IMR-90 (cell line): ENCODE data around the gene MLH1. TPM values are rescaled to one million over a fixed set of nuclear protein-coding genes. Genes with fewer than 3 reads are reported as not detected.

ENCODE experiments used
- ATAC-seq: fragments of 200-7000 bp; cut with Tn5 transposase; 2 replicates; pipeline ENCODE4 v1.9.1; 2020; ENCODE audit warnings: low read depth, mild to moderate bottlenecking, moderate library complexity
- BruUV-seq: library from RNA; stranded (reverse); fragments of 400-500 nt; replicated peaks from 2 replicates; lab custom pipeline; 2021; lab: Mats Ljungman, UMichigan
- CTCF ChIA-PET: fragments of 300-600 bp; formaldehyde crosslinking; extraction: SDS; loops from one replicate; lab custom pipeline; 2021; ENCODE audit warnings: antibody characterized with exemption; lab: Yijun Ruan, JAX
- POLR2A ChIA-PET: fragments of 300-600 bp; sonication (Branson Sonifier 250); formaldehyde crosslinking; loops from one replicate; lab custom pipeline; 2022; ENCODE audit warnings: antibody characterized with exemption; ENCODE audit not compliant: unreplicated experiment; lab: Charles Lee
- DNase-seq: peaks from one replicate; pipeline ENCODE4 v3.0.0; 2013
- H2AFZ ChIP-seq: replicated peaks from 2 replicates; pipeline ENCODE3; 2013; ENCODE audit warnings: low read length, mild to moderate bottlenecking; ENCODE audit not compliant: poor library complexity
- H2AK5ac ChIP-seq: 2 replicates; pipeline ENCODE4 v1.6.1; 2013; ENCODE audit warnings: low read depth, low read length, inconsistent platforms
- H2AK9ac ChIP-seq: replicated peaks from 2 replicates; pipeline ENCODE3; 2013; ENCODE audit warnings: mild to moderate bottlenecking, low read depth, low read length, moderate library complexity; ENCODE audit not compliant: poor library complexity
- H2BK120ac ChIP-seq: 2 replicates; pipeline ENCODE4 v1.6.1; 2013; ENCODE audit warnings: low read depth, low read length, inconsistent platforms
- H2BK15ac ChIP-seq: 3 replicates; pipeline ENCODE4 v1.6.1; 2013; ENCODE audit warnings: low read depth, low read length, inconsistent platforms
- H2BK20ac ChIP-seq: 2 replicates; pipeline ENCODE4 v1.6.1; 2013; ENCODE audit warnings: low read depth, mild to moderate bottlenecking, inconsistent platforms, low read length, moderate library complexity
- H2BK5ac ChIP-seq: 2 replicates; pipeline ENCODE4 v1.6.1; 2013; ENCODE audit warnings: mild to moderate bottlenecking, low read depth, low read length, inconsistent platforms; ENCODE audit not compliant: poor library complexity, severe bottlenecking
- H3K14ac ChIP-seq: replicated peaks from 2 replicates; pipeline ENCODE4 v1.6.1; 2013; ENCODE audit warnings: low read depth, low read length, inconsistent platforms
- H3K18ac ChIP-seq: 2 replicates; pipeline ENCODE4 v1.6.1; 2013; ENCODE audit warnings: low read depth, low read length, control low read depth
- H3K23ac ChIP-seq: 2 replicates; pipeline ENCODE4 v1.6.1; 2013; ENCODE audit warnings: low read depth, low read length, inconsistent platforms
- H3K27ac ChIP-seq: 2 replicates; pipeline ENCODE4 v1.5.1; 2013; ENCODE audit warnings: mild to moderate bottlenecking, control low read depth, low read length; ENCODE audit not compliant: insufficient read depth
- H3K27me3 ChIP-seq: 2 replicates; pipeline ENCODE4 v1.6.1; 2013; ENCODE audit warnings: low read length; ENCODE audit not compliant: control insufficient read depth, insufficient read depth
- H3K36me3 ChIP-seq: 2 replicates; pipeline ENCODE4 v1.6.1; 2013; ENCODE audit warnings: low read length, mixed read lengths; ENCODE audit not compliant: control insufficient read depth, insufficient read depth
- H3K4ac ChIP-seq: 2 replicates; pipeline ENCODE4 v1.6.1; 2013; ENCODE audit warnings: low read depth, low read length, inconsistent platforms
- H3K4me1 ChIP-seq: 2 replicates; pipeline ENCODE4 v1.6.1; 2013; ENCODE audit warnings: low read length, mixed read lengths; ENCODE audit not compliant: control insufficient read depth, insufficient read depth
- H3K4me2 ChIP-seq: 2 replicates; pipeline ENCODE4 v1.6.1; 2013; ENCODE audit warnings: low read depth, mild to moderate bottlenecking, control low read depth, low read length, moderate library complexity
- H3K4me3 ChIP-seq: 2 replicates; pipeline ENCODE4 v1.5.1; 2013; ENCODE audit warnings: low read depth, mild to moderate bottlenecking, control low read depth, low read length, moderate library complexity; ENCODE audit not compliant: insufficient read depth
- H3K56ac ChIP-seq: 2 replicates; pipeline ENCODE4 v1.6.1; 2013; ENCODE audit warnings: low read length, inconsistent platforms; ENCODE audit not compliant: insufficient read depth; ENCODE audit errors: extremely low read depth
- H3K79me1 ChIP-seq, 2 experiments: 2 replicates each; pipeline ENCODE4 v1.6.1; 2013; ENCODE audit warnings: low read length in 2 of 2, inconsistent platforms in 1 of 2, low read depth in 1 of 2
- H3K9ac ChIP-seq: 2 replicates; pipeline ENCODE4 v1.6.1; 2013; ENCODE audit warnings: low read depth, low read length, control low read depth
- H3K9me1 ChIP-seq: 2 replicates; pipeline ENCODE4 v1.6.1; 2013; ENCODE audit warnings: low read length, inconsistent platforms; ENCODE audit not compliant: insufficient read depth
- H3K9me3 ChIP-seq: 2 replicates; pipeline ENCODE4 v1.6.1; 2013; ENCODE audit warnings: low read length; ENCODE audit not compliant: control insufficient read depth, insufficient read depth
- H4K20me1 ChIP-seq: 2 replicates; pipeline ENCODE4 v1.6.1; 2013; ENCODE audit warnings: low read length, inconsistent platforms; ENCODE audit not compliant: insufficient read depth
- H4K5ac ChIP-seq: 2 replicates; pipeline ENCODE4 v1.6.1; 2013; ENCODE audit warnings: mild to moderate bottlenecking, low read depth, low read length, control low read depth
- H4K8ac ChIP-seq, 2 experiments: 2 replicates each; pipeline ENCODE4 v1.6.1; 2013; ENCODE audit warnings: low read depth in 2 of 2, low read length in 2 of 2, control low read depth in 1 of 2, inconsistent platforms in 1 of 2
- H4K91ac ChIP-seq: 2 replicates; pipeline ENCODE4 v1.6.1; 2013; ENCODE audit warnings: low read depth, low read length, inconsistent platforms; ENCODE audit not compliant: insufficient read depth
- BHLHE40 ChIP-seq: fragments of 150-350 bp; IDR thresholded peaks from 2 replicates; pipeline ENCODE4 v1.6.1; 2016; ENCODE audit warnings: mild to moderate bottlenecking, low read depth, low read length
- CEBPB ChIP-seq: IDR thresholded peaks from 2 replicates; pipeline ENCODE4 v1.6.1; 2012; ENCODE audit warnings: low read depth, low read length, improper control_type of control experiment
- CHD1 ChIP-seq: IDR thresholded peaks from 2 replicates; pipeline ENCODE4 v1.6.1; 2012; ENCODE audit warnings: low read depth, low read length, improper control_type of control experiment
- CTCF ChIP-seq: conservative IDR thresholded peaks from 2 replicates; pipeline ENCODE4 v1.5.1; 2012; ENCODE audit warnings: mild to moderate bottlenecking, low read depth, low read length, improper control_type of control experiment
- ELK1 ChIP-seq: fragments of 150-350 bp; IDR thresholded peaks from 2 replicates; pipeline ENCODE4 v1.6.1; 2016; ENCODE audit warnings: low read depth, mild to moderate bottlenecking, low read length, moderate library complexity, borderline replicate concordance
- FOS ChIP-seq: fragments of 150-350 bp; IDR thresholded peaks from 2 replicates; pipeline ENCODE4 v1.6.1; 2016; ENCODE audit warnings: low read depth, low read length
- MAFK ChIP-seq: IDR thresholded peaks from 2 replicates; pipeline ENCODE4 v1.6.1; 2012; ENCODE audit warnings: low read depth, low read length, improper control_type of control experiment
- MAZ ChIP-seq: IDR thresholded peaks from 2 replicates; pipeline ENCODE4 v1.6.1; 2012; ENCODE audit warnings: low read depth, mild to moderate bottlenecking, low read length, improper control_type of control experiment, moderate library complexity, borderline replicate concordance
- MXI1 ChIP-seq: IDR thresholded peaks from 2 replicates; pipeline ENCODE4 v1.6.1; 2012; ENCODE audit warnings: low read depth, mild to moderate bottlenecking, low read length, moderate library complexity, borderline replicate concordance
- NFE2L2 ChIP-seq: fragments of 150-350 bp; IDR thresholded peaks from 2 replicates; pipeline ENCODE4 v1.6.1; 2016; ENCODE audit warnings: low read depth, mild to moderate bottlenecking, low read length
- POLR2A ChIP-seq: IDR thresholded peaks from 2 replicates; pipeline ENCODE4 v1.6.1; 2012; ENCODE audit warnings: mild to moderate bottlenecking, low read depth, low read length
- RAD21 ChIP-seq: IDR thresholded peaks from 2 replicates; pipeline ENCODE4 v1.6.1; 2012; ENCODE audit warnings: low read length, improper control_type of control experiment
- RCOR1 ChIP-seq: IDR thresholded peaks from 2 replicates; pipeline ENCODE4 v1.6.1; 2012; ENCODE audit warnings: mild to moderate bottlenecking, low read length, improper control_type of control experiment; ENCODE audit not compliant: insufficient replicate concordance
- RFX5 ChIP-seq: IDR thresholded peaks from 2 replicates; pipeline ENCODE4 v1.8.0; 2012; ENCODE audit warnings: low read depth, mild to moderate bottlenecking, low read length, moderate library complexity
- SMC3 ChIP-seq: fragments of 150-350 bp; IDR thresholded peaks from 2 replicates; pipeline ENCODE4 v1.6.1; 2016; ENCODE audit warnings: low read depth, mild to moderate bottlenecking, antibody characterized with exemption, low read length, moderate library complexity
- USF2 ChIP-seq: fragments of 150-350 bp; IDR thresholded peaks from 2 replicates; pipeline ENCODE4 v1.6.1; 2017; ENCODE audit warnings: mild to moderate bottlenecking, antibody characterized with exemption, low read length, low read depth
- dilution Hi-C: fragments of 300-500 bp; cut with HindIII; formaldehyde crosslinking; loops from one replicate; pipeline ENCODE4 v1.14.3; 2018; ENCODE audit warnings: low sequenced_read_pairs; ENCODE audit not compliant: unreplicated experiment
- in situ Hi-C: fragments of 300-500 bp; cut with MboI; formaldehyde crosslinking; loops from 3 replicates; pipeline ENCODE4 v1.14.3; 2019; ENCODE audit warnings: low sequenced_read_pairs, inconsistent platforms, mixed read lengths
- intact Hi-C: fragments of 100-400 bp; cut with micrococcal nuclease; formaldehyde crosslinking; loops from 2 replicates; pipeline ENCODE4 v1.10.0; 2022
- polyA plus RNA-seq, 3 experiments: library from polyadenylated mRNA; depleted of rRNA; stranded (reverse); fragments of >200 nt; gene quantifications; 2 replicates each; pipeline ENCODE4 v1.2.3, GENCODE V29; 2012; ENCODE audit warnings: low replicate concordance in 1 of 3
- total RNA-seq: library from RNA; depleted of rRNA; stranded (reverse); fragments of >200 nt; gene quantifications from 2 replicates; pipeline ENCODE4 v1.2.3, GENCODE V29; 2012

Gene MLH1
- total and polyA plus RNA-seq, 2 of the 4 experiments (the other 2 are of a cell fraction), result 30.2 to 54.1 TPM

- dilution Hi-C loops, result no loop called here
- no peak overlapping the region for H3K4me2 ChIP-seq
- H3K4ac ChIP-seq, result no peak overlapping the region
- no peaks in the 10 kb centered on the region for H3K9me3 ChIP-seq
- no peak overlapping the region for H3K9ac ChIP-seq
- no peak overlapping the region for H3K14ac ChIP-seq
- no peak overlapping the region for H4K5ac ChIP-seq
- intact Hi-C loops, result no loop called here
- no peak overlapping the region for H3K27ac ChIP-seq
- H4K8ac ChIP-seq, result no peak overlapping the region
- no peak overlapping the region for H3K23ac ChIP-seq
- no peaks in the 10 kb centered on the region for H4K20me1 ChIP-seq
- POLR2A ChIA-PET, result no interaction called here
- peaks cover 6% of the 10 kb centered on the region; the same call in 1 of the 2 replicates for H3K4me1 ChIP-seq
- ATAC-seq, result no peak
- no peak overlapping the region for H4K91ac ChIP-seq
- no peak overlapping the region for H3K18ac ChIP-seq
- TF ChIP-seq MAZ, result no peak
- no peak for TF ChIP-seq SMC3
- no peak for TF ChIP-seq RAD21
- TF ChIP-seq CHD1, result no peak
- TF ChIP-seq USF2, result no peak
- TF ChIP-seq MXI1, result no peak
- no peak for TF ChIP-seq ELK1
- TF ChIP-seq FOS, result no peak
- no peak for TF ChIP-seq RFX5
- no peak for TF ChIP-seq POLR2A
- TF ChIP-seq RCOR1, result no peak
- no peak for TF ChIP-seq CEBPB
- TF ChIP-seq MAFK, result no peak
- no peak for TF ChIP-seq BHLHE40
- no peak for TF ChIP-seq CTCF
- TF ChIP-seq NFE2L2, result no peak
- no peaks in the 10 kb centered on the region; the same call in 1 of the 2 replicates for H3K9me1 ChIP-seq
- H2AK5ac ChIP-seq, result no peak overlapping the region
- no peak overlapping the region for H2BK20ac ChIP-seq
- no peak overlapping the region for H2BK120ac ChIP-seq
- no peak overlapping the region for H2BK5ac ChIP-seq
- no peak overlapping the region for H3K56ac ChIP-seq
- H2AFZ ChIP-seq, result no peak overlapping the region
- H3K4me3 ChIP-seq, result no peak overlapping the region
- no peaks in the 10 kb centered on the region for H3K79me1 ChIP-seq
- BruUV-seq, result no TSS peak
- H3K36me3 ChIP-seq, result no peaks in the 10 kb centered on the region
- peak; percentile 45 for DNase-seq
- no peak overlapping the region; the same call in 2 of the 3 replicates for H2BK15ac ChIP-seq
- in situ Hi-C loops, result loop anchor here (5.0 kb wide), 1 partner anchor 227 kb away; no protein-coding TSS in a partner anchor
- H3K27me3 ChIP-seq, result no peaks in the 10 kb centered on the region
- CTCF ChIA-PET, result interaction anchor here (0.6 to 1.3 kb wide), 3 partner anchors 12 to 50 kb away, joined by 3 to 4 read pairs (median 3); no protein-coding TSS in a partner anchor
- H2AK9ac ChIP-seq, result no peak overlapping the region
These were observed 38.7 kb upstream of the MLH1 start for GRCh38 chr3:36954452-36955134.
